Stimulated activated CD8-positive, alpha-beta memory T cell treated with anti-CD3 and anti-CD28 coated beads, Interleukin-15, amount 100 ng/mL, for 24 hours (primary cell): ENCODE results near the gene SGMS1.

Experiments
- DNase-seq: peaks from one replicate; pipeline ENCODE4 v3.0.0-alpha.2; 2020; ENCODE audit warnings: low read depth

Gene SGMS1

GRCh38 chr10:50397312-50398140, 226.2 kb downstream of the SGMS1 start:
- DNase-seq, result no peak

GRCh38 chr10:50396491-50397311, 227.1 kb downstream of the SGMS1 start:
- no peak for DNase-seq

- DNase-seq, result no peak
These were observed 227.9 kb downstream of the SGMS1 start for GRCh38 chr10:50395851-50396250.

GRCh38 chr10:50395271-50395670, 228.5 kb downstream of the SGMS1 start:
- no peak for DNase-seq

GRCh38 chr10:50394832-50395231, 228.9 kb downstream of the SGMS1 start:
- DNase-seq, result no peak

GRCh38 chr10:50393784-50394467, 229.8 kb downstream of the SGMS1 start:
- DNase-seq, result no peak

GRCh38 chr10:50392966-50393718, 230.6 kb downstream of the SGMS1 start:
- no peak for DNase-seq

GRCh38 chr10:50392426-50392825, 231.3 kb downstream of the SGMS1 start:
- no peak for DNase-seq

- no peak for DNase-seq
These were observed 233.5 kb downstream of the SGMS1 start for GRCh38 chr10:50390302-50390701.

GRCh38 chr10:50388181-50388580, 235.6 kb downstream of the SGMS1 start:
- no peak for DNase-seq

GRCh38 chr10:50387732-50388073, 236.1 kb downstream of the SGMS1 start:
- DNase-seq, result no peak

- no peak for DNase-seq
These were observed 236.6 kb downstream of the SGMS1 start for GRCh38 chr10:50387007-50387731.

GRCh38 chr10:50385624-50386023, 238.1 kb downstream of the SGMS1 start:
- no peak for DNase-seq

- no peak for DNase-seq
These were observed 238.9 kb downstream of the SGMS1 start for GRCh38 chr10:50384898-50385297.

GRCh38 chr10:50384238-50384637, 239.5 kb downstream of the SGMS1 start:
- DNase-seq, result no peak

- DNase-seq, result no peak
These were observed 241.2 kb downstream of the SGMS1 start for GRCh38 chr10:50382576-50383023.

GRCh38 chr10:50381642-50382041, 242.1 kb downstream of the SGMS1 start:
- no peak for DNase-seq

- no peak for DNase-seq
These were observed 244.1 kb downstream of the SGMS1 start for GRCh38 chr10:50379616-50380015.

- no peak for DNase-seq
These were observed 248.0 kb downstream of the SGMS1 start for GRCh38 chr10:50375745-50376144.

- DNase-seq, result no peak
These were observed 248.7 kb downstream of the SGMS1 start for GRCh38 chr10:50375051-50375452.

GRCh38 chr10:50373821-50374501, 249.8 kb downstream of the SGMS1 start:
- no peak for DNase-seq
